ENCODE results near the gene FBXL17. TPM values are rescaled to one million over a fixed set of nuclear protein-coding genes. Genes with fewer than 3 reads are reported as not detected.

The FBXL17 gene
- total RNA-seq: 11.8 and 12.1 TPM in 2 replicates

GRCh38 chr5:108381954-108382783 lies at the start of gene FBXL17:
Gene FBXL17 (minus strand): TSS chr5:108382098.

Measured in aortic smooth muscle cell (primary cell).